Neural cell (in vitro differentiated cells): ENCODE measurements around the gene INPP5D. TPM values are rescaled to one million over a fixed set of nuclear protein-coding genes. Genes with fewer than 3 reads are reported as not detected.

Experiments used
- H2AFZ ChIP-seq: fragments of 200-600, 300-800 bp; sonication (generic), shearing (Covaris generic); 2 replicates; pipeline ENCODE4 v1.6.0; 2014; ENCODE audit warnings: low read depth, mild to moderate bottlenecking, antibody characterized with exemption, low read length, moderate library complexity
- H3F3A ChIP-seq: fragments of 200-600 bp; shearing (Covaris generic); 2 replicates; pipeline ENCODE4 v1.6.1; 2016; ENCODE audit warnings: mild to moderate bottlenecking, moderate library complexity, mixed read lengths, antibody characterized with exemption, low read length; ENCODE audit not compliant: insufficient read depth, poor library complexity, severe bottlenecking
- H3K27ac ChIP-seq: fragments of 200-600, 300-800 bp; sonication (generic), shearing (Covaris generic); 2 replicates; pipeline ENCODE4 v1.5.1; 2014; ENCODE audit warnings: mild to moderate bottlenecking, low read length, moderate library complexity
- H3K27me3 ChIP-seq: fragments of 300-800, 200-600 bp; sonication (generic), shearing (Covaris generic); 2 replicates; pipeline ENCODE4 v1.6.0; 2014; ENCODE audit warnings: mild to moderate bottlenecking, low read depth, low read length, moderate library complexity; ENCODE audit not compliant: insufficient read depth
- H3K36me3 ChIP-seq: fragments of 300-800, 200-600 bp; sonication (generic), shearing (Covaris generic); 2 replicates; pipeline ENCODE4 v1.5.1; 2014; ENCODE audit warnings: mild to moderate bottlenecking, antibody characterized with exemption, low read length, moderate library complexity; ENCODE audit not compliant: insufficient read depth
- H3K4me2 ChIP-seq: fragments of 300-800, 200-600 bp; sonication (generic), shearing (Covaris generic); 2 replicates; pipeline ENCODE4 v1.6.0; 2014; ENCODE audit warnings: mild to moderate bottlenecking, low read length
- H3K4me3 ChIP-seq: fragments of 300-800, 200-600 bp; sonication (generic), shearing (Covaris generic); 2 replicates; pipeline ENCODE4 v1.5.1; 2014; ENCODE audit warnings: mild to moderate bottlenecking, low read length, moderate library complexity
- H3K79me2 ChIP-seq: fragments of 200-600 bp; shearing (Covaris generic); replicated peaks from 2 replicates; pipeline ENCODE4 v1.6.0; 2014; ENCODE audit warnings: mild to moderate bottlenecking, low read length, moderate library complexity; ENCODE audit not compliant: insufficient read depth
- H3K9ac ChIP-seq: fragments of 300-800, 200-600 bp; sonication (generic), shearing (Covaris generic); 2 replicates; pipeline ENCODE4 v1.6.1; 2016; ENCODE audit warnings: mild to moderate bottlenecking, low read length, mixed read lengths
- H3K9me2 ChIP-seq: fragments of 200-600 bp; shearing (Covaris generic); 2 replicates; pipeline ENCODE4 v1.6.1; 2016; ENCODE audit warnings: mild to moderate bottlenecking, low read length, mixed read lengths; ENCODE audit not compliant: insufficient read depth
- H3K9me3 ChIP-seq: fragments of 200-600, 300-800 bp; sonication (generic), shearing (Covaris generic); 2 replicates; pipeline ENCODE4 v1.6.1; 2016; ENCODE audit warnings: mild to moderate bottlenecking, mixed run types, low read length, moderate library complexity, mixed read lengths
- H4K20me1 ChIP-seq: fragments of 200-600 bp; shearing (Covaris generic); 2 replicates; pipeline ENCODE4 v1.6.1; 2016; ENCODE audit warnings: mild to moderate bottlenecking, mixed run types; ENCODE audit not compliant: insufficient read depth
- EP300 ChIP-seq: fragments of 450-650 bp; conservative IDR thresholded peaks from 2 replicates; pipeline ENCODE4 v1.6.1; 2014; ENCODE audit warnings: antibody characterized with exemption, mild to moderate bottlenecking, moderate library complexity; ENCODE audit not compliant: poor library complexity, severe bottlenecking
- EZH2 ChIP-seq: fragments of 200-600, 300-800 bp; shearing (Covaris generic), sonication (generic); IDR thresholded peaks from 2 replicates; pipeline ENCODE4 v1.6.1; 2014; ENCODE audit warnings: antibody characterized with exemption, low read length, borderline replicate concordance, mild to moderate bottlenecking; ENCODE audit not compliant: insufficient read depth, poor library complexity, severe bottlenecking
- MXI1 ChIP-seq: fragments of 450-650 bp; conservative IDR thresholded peaks from 2 replicates; pipeline ENCODE4 v1.6.1; 2014; ENCODE audit warnings: antibody characterized with exemption, mild to moderate bottlenecking; ENCODE audit not compliant: poor library complexity, severe bottlenecking
- POLR2AphosphoS5 ChIP-seq: IDR thresholded peaks from 2 replicates; pipeline ENCODE4 v1.6.1; 2012
- RAD21 ChIP-seq: fragments of 450-650 bp; conservative IDR thresholded peaks from 2 replicates; pipeline ENCODE4 v1.6.1; 2014; ENCODE audit warnings: antibody characterized with exemption, mild to moderate bottlenecking, moderate library complexity
- SMC3 ChIP-seq: fragments of 450-650 bp; conservative IDR thresholded peaks from 2 replicates; pipeline ENCODE4 v1.6.1; 2014; ENCODE audit warnings: antibody characterized with exemption, mild to moderate bottlenecking, moderate library complexity; ENCODE audit not compliant: poor library complexity
- TAF1 ChIP-seq: IDR thresholded peaks from 2 replicates; pipeline ENCODE4 v1.6.1; 2012; ENCODE audit warnings: low read depth
- polyA plus RNA-seq: library from polyadenylated mRNA; depleted of rRNA; stranded (reverse); fragments of >200 nt; gene quantifications from 2 replicates; pipeline ENCODE4 v1.2.3, GENCODE V29; 2014
- TF ChIP-seq, protein P1 (sequence below): fragments of 450-650 bp; IDR thresholded peaks from 2 replicates; pipeline ENCODE4 v1.5.1; 2014; ENCODE audit warnings: antibody characterized with exemption, mild to moderate bottlenecking, moderate library complexity; ENCODE audit not compliant: poor library complexity, severe bottlenecking
- TF ChIP-seq, protein P2 (sequence below): IDR thresholded peaks from 2 replicates; pipeline ENCODE4 v1.6.1; 2012; ENCODE audit warnings: borderline replicate concordance

INPP5D gene
- polyA plus RNA-seq, 1 donor from 2014 or later = not detected

DNA sequence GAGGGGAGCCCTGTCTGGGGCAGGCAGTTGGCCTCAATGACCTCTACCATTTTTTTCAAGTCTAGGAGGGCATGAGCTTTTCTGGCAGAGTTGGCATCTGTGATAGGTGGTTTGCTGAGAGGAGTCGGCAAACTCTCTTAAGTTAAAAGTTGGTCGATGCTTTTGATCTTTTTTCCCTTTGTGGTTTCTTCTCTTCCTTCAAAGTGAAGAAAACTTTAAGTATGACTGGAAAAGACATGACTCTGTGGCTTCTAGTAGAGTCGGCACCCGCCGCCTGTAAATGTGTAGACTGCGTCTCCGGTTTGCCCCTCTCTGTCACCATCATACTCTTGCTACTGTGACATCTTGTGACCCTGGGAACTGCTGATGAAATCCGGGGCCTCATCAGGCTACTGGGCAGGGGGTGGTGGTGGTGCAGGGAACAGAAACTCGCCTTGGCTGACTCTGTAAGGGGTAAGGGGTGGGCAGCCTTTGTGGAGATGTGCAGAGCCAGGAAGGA lies 21.1 kb downstream of the INPP5D start:
- no peaks in the 10 kb centered on the region for H3F3A ChIP-seq
- no peaks in the 10 kb centered on the region for H3K9me2 ChIP-seq
- H2AFZ ChIP-seq = no peak overlapping the region
- H3K36me3 ChIP-seq = no peaks in the 10 kb centered on the region
- no peaks in the 10 kb centered on the region for H3K79me2 ChIP-seq
- H3K4me3 ChIP-seq = no peak overlapping the region
- H3K27ac ChIP-seq = no peak overlapping the region
- H3K27me3 ChIP-seq = no peaks in the 10 kb centered on the region
- no peaks in the 10 kb centered on the region for H4K20me1 ChIP-seq
- no peak overlapping the region for H3K4me2 ChIP-seq
- no peak overlapping the region for H3K9ac ChIP-seq
- TF ChIP-seq MXI1 (no peak), SMC3 (no peak), EP300 (no peak), EZH2 (no peak), RAD21 (no peak)
- TF ChIP-seq, protein P1, sequence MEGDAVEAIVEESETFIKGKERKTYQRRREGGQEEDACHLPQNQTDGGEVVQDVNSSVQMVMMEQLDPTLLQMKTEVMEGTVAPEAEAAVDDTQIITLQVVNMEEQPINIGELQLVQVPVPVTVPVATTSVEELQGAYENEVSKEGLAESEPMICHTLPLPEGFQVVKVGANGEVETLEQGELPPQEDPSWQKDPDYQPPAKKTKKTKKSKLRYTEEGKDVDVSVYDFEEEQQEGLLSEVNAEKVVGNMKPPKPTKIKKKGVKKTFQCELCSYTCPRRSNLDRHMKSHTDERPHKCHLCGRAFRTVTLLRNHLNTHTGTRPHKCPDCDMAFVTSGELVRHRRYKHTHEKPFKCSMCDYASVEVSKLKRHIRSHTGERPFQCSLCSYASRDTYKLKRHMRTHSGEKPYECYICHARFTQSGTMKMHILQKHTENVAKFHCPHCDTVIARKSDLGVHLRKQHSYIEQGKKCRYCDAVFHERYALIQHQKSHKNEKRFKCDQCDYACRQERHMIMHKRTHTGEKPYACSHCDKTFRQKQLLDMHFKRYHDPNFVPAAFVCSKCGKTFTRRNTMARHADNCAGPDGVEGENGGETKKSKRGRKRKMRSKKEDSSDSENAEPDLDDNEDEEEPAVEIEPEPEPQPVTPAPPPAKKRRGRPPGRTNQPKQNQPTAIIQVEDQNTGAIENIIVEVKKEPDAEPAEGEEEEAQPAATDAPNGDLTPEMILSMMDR = no peak
- TF ChIP-seq, protein P2, sequence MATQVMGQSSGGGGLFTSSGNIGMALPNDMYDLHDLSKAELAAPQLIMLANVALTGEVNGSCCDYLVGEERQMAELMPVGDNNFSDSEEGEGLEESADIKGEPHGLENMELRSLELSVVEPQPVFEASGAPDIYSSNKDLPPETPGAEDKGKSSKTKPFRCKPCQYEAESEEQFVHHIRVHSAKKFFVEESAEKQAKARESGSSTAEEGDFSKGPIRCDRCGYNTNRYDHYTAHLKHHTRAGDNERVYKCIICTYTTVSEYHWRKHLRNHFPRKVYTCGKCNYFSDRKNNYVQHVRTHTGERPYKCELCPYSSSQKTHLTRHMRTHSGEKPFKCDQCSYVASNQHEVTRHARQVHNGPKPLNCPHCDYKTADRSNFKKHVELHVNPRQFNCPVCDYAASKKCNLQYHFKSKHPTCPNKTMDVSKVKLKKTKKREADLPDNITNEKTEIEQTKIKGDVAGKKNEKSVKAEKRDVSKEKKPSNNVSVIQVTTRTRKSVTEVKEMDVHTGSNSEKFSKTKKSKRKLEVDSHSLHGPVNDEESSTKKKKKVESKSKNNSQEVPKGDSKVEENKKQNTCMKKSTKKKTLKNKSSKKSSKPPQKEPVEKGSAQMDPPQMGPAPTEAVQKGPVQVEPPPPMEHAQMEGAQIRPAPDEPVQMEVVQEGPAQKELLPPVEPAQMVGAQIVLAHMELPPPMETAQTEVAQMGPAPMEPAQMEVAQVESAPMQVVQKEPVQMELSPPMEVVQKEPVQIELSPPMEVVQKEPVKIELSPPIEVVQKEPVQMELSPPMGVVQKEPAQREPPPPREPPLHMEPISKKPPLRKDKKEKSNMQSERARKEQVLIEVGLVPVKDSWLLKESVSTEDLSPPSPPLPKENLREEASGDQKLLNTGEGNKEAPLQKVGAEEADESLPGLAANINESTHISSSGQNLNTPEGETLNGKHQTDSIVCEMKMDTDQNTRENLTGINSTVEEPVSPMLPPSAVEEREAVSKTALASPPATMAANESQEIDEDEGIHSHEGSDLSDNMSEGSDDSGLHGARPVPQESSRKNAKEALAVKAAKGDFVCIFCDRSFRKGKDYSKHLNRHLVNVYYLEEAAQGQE = no peak
- H3K9me3 ChIP-seq = no peaks in the 10 kb centered on the region

DNA sequence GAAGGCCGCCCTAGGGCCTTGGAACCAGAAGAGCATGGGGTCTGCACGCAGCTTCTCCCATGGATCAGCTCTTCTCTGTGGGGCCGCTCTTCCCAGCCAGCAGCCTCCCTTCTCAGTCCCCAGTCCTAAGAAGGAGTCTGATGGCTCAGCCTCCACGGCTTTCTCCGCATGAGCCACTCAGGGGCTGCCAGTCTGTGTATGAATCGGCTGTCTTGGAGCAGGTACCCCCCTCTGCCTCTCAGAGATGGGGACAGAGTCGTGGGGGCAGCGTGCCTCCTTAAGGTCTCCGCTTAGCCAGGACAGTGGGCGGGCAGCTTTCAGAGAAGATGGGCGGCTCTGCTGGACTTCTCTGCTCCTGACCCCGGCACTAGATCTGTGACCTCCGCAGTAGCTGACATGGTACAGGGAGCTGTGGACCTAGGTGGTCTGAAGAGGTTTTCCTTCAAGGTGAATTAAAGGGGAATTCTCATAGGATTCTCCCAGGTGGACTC lies 21.6 kb downstream of the INPP5D start:
- TF ChIP-seq, protein P1 = no peak
- TF ChIP-seq RAD21 = no peak
- no peak for TF ChIP-seq POLR2AphosphoS5
- no peak for TF ChIP-seq MXI1
- TF ChIP-seq TAF1 = no peak
- H4K20me1 ChIP-seq = no peaks in the 10 kb centered on the region
- no peak overlapping the region for H3K4me2 ChIP-seq
- H3K27me3 ChIP-seq = no peaks in the 10 kb centered on the region
- H3K79me2 ChIP-seq = no peaks in the 10 kb centered on the region
- H3K9ac ChIP-seq = no peak overlapping the region
- H3K27ac ChIP-seq = no peak overlapping the region
- H3K36me3 ChIP-seq = no peaks in the 10 kb centered on the region
- no peaks in the 10 kb centered on the region for H3K9me3 ChIP-seq
- no peak overlapping the region for H2AFZ ChIP-seq
- no peaks in the 10 kb centered on the region for H3F3A ChIP-seq
- no peak overlapping the region for H3K4me3 ChIP-seq
- no peaks in the 10 kb centered on the region for H3K9me2 ChIP-seq
